SK-N-SH (cell line): Measurements from ENCODE around the gene ANK2. TPM values are rescaled to one million over a fixed set of nuclear protein-coding genes. Genes with fewer than 3 reads are reported as not detected.

Source experiments
- CTCF ChIA-PET: fragments of 300-600, 350-600 bp; formaldehyde crosslinking; extraction: SDS; loops from one replicate; lab custom pipeline; 2021; lab: Yijun Ruan, JAX
- POLR2A ChIA-PET: fragments of 350-600 bp; sonication (Branson Sonifier 250); formaldehyde crosslinking; extraction: SDS; loops from one replicate; lab custom pipeline; 2020; ENCODE audit warnings: antibody characterized with exemption, inconsistent platforms; lab: Yijun Ruan, JAX
- DNase-seq: peaks from one replicate; pipeline ENCODE4 v3.0.0; 2012
- H2AFZ ChIP-seq: fragments of 200-600 bp; sonication (generic); 2 replicates; pipeline ENCODE4 v1.8.1; 2016; ENCODE audit warnings: antibody characterized with exemption, mild to moderate bottlenecking, low read depth
- H3F3A ChIP-seq: fragments of 200-600 bp; sonication (generic); replicated peaks from 2 replicates; pipeline ENCODE3; 2016; ENCODE audit warnings: antibody characterized with exemption, mild to moderate bottlenecking; ENCODE audit not compliant: insufficient read depth
- H3K27ac ChIP-seq, 2 experiments: fragments of 200-500 bp in 1 of 2; fragments of 200-600 bp in 1 of 2; sonication (Bioruptor generic) in 1 of 2; sonication (generic), shearing (Covaris generic) in 1 of 2; 2 replicates each; pipeline versions ENCODE4 v1.5.1 to v1.6.1; 2014 to 2016; ENCODE audit warnings: low read depth in 2 of 2, inconsistent platforms in 1 of 2, low read length in 1 of 2, mild to moderate bottlenecking in 1 of 2, mixed read lengths in 1 of 2
- H3K27me3 ChIP-seq: fragments of 200-600 bp; sonication (generic), shearing (Covaris generic); 2 replicates; pipeline ENCODE4 v1.6.1; 2016; ENCODE audit warnings: mixed run types; ENCODE audit not compliant: insufficient read depth
- H3K36me3 ChIP-seq, 2 experiments: fragments of 200-500 bp in 1 of 2; fragments of 200-600 bp in 1 of 2; sonication (Bioruptor generic) in 1 of 2; sonication (generic) in 1 of 2; replicated peaks in 1 of 2; 2 replicates each; pipeline versions ENCODE3 to v1.5.1; 2014 to 2016; ENCODE audit warnings: low read length in 1 of 2, mild to moderate bottlenecking in 1 of 2; ENCODE audit not compliant: insufficient read depth in 2 of 2, control insufficient read depth in 1 of 2
- H3K4me1 ChIP-seq, 2 experiments: fragments of 200-500 bp in 1 of 2; fragments of 200-600 bp in 1 of 2; sonication (Bioruptor generic) in 1 of 2; sonication (generic), shearing (Covaris generic) in 1 of 2; 2 replicates each; pipeline versions ENCODE4 v1.5.1 to v1.6.1; 2014 to 2016; ENCODE audit warnings: low read depth in 1 of 2, low read length in 1 of 2, mixed run types in 1 of 2; ENCODE audit not compliant: insufficient read depth in 2 of 2, control insufficient read depth in 1 of 2
- H3K4me2 ChIP-seq: fragments of 200-600 bp; sonication (generic), shearing (Covaris generic); 2 replicates; pipeline ENCODE4 v1.6.1; 2017; ENCODE audit warnings: mixed run types
- H3K4me3 ChIP-seq, 2 experiments: fragments of 200-500 bp in 1 of 2; fragments of 200-600 bp in 1 of 2; sonication (Bioruptor generic) in 1 of 2; sonication (generic), shearing (Covaris generic) in 1 of 2; 2 replicates each; pipeline versions ENCODE4 v1.5.1 to v1.8.1; 2014 to 2016; ENCODE audit warnings: low read depth in 2 of 2, inconsistent platforms in 1 of 2, low read length in 1 of 2, mild to moderate bottlenecking in 1 of 2, mixed read lengths in 1 of 2, moderate library complexity in 1 of 2
- H3K79me2 ChIP-seq: fragments of 200-600 bp; sonication (generic); 2 replicates; pipeline ENCODE4 v1.8.1; 2017; ENCODE audit warnings: mild to moderate bottlenecking; ENCODE audit not compliant: insufficient read depth
- H3K9ac ChIP-seq: fragments of 200-600 bp; sonication (generic); 2 replicates; pipeline ENCODE4 v1.6.1; 2017; ENCODE audit warnings: mixed run types
- H3K9me2 ChIP-seq: fragments of 200-600 bp; sonication (generic); 2 replicates; pipeline ENCODE4 v1.6.1; 2017; ENCODE audit warnings: mixed run types
- H3K9me3 ChIP-seq: fragments of 200-600 bp; sonication (generic); 2 replicates; pipeline ENCODE4 v1.6.1; 2017; ENCODE audit warnings: mixed run types, mild to moderate bottlenecking, moderate library complexity
- H4K20me1 ChIP-seq: fragments of 200-600 bp; sonication (generic); 2 replicates; pipeline ENCODE4 v1.6.1; 2017; ENCODE audit warnings: mild to moderate bottlenecking, mixed run types; ENCODE audit not compliant: insufficient read depth
- CHD2 ChIP-seq: fragments of 150-350 bp; IDR thresholded peaks from 2 replicates; pipeline ENCODE4 v1.6.1; 2018; ENCODE audit warnings: low read length; ENCODE audit not compliant: partially characterized antibody
- ELF1 ChIP-seq: IDR thresholded peaks from 2 replicates; pipeline ENCODE4 v1.4.0; 2012
- EP300 ChIP-seq, 2 experiments: IDR thresholded peaks; 2 replicates each; pipeline versions ENCODE4 v1.4.0 to v1.6.1; 2012; ENCODE audit warnings: borderline replicate concordance in 1 of 2, low read depth in 1 of 2, low read length in 1 of 2
- EZH2phosphoT487 ChIP-seq: fragments of 200-600 bp; sonication (generic); IDR thresholded peaks from 2 replicates; pipeline ENCODE4 v1.6.1; 2017; ENCODE audit warnings: low read depth, mixed run types, mild to moderate bottlenecking, antibody characterized with exemption, moderate library complexity, borderline replicate concordance
- GABPA ChIP-seq: IDR thresholded peaks from 2 replicates; pipeline ENCODE4 v1.4.0; 2012; ENCODE audit warnings: low read depth, mild to moderate bottlenecking
- GATA2 ChIP-seq: sonication (generic); formaldehyde crosslinking; IDR thresholded peaks from 2 replicates; pipeline ENCODE4 v1.5.0; 2020; ENCODE audit warnings: mild to moderate bottlenecking, missing genetic modification reagents
- MAX ChIP-seq: IDR thresholded peaks from 2 replicates; pipeline ENCODE4 v1.4.0; 2012; ENCODE audit warnings: low read depth
- MEF2A ChIP-seq: IDR thresholded peaks from 2 replicates; pipeline ENCODE4 v1.4.0; 2012; ENCODE audit warnings: low read depth, borderline replicate concordance
- NFIC ChIP-seq: IDR thresholded peaks from 2 replicates; pipeline ENCODE4 v1.4.0; 2012; ENCODE audit warnings: borderline replicate concordance
- POLR2AphosphoS5 ChIP-seq: IDR thresholded peaks from 2 replicates; pipeline ENCODE4 v1.6.1; 2012; ENCODE audit warnings: low read depth, low read length
- RXRA ChIP-seq: IDR thresholded peaks from 2 replicates; pipeline ENCODE4 v1.4.0; 2012; ENCODE audit warnings: low read depth, mild to moderate bottlenecking, borderline replicate concordance
- SIN3A ChIP-seq: IDR thresholded peaks from 2 replicates; pipeline ENCODE4 v1.6.1; 2012; ENCODE audit warnings: low read depth, mild to moderate bottlenecking, low read length, moderate library complexity, borderline replicate concordance
- TCF12 ChIP-seq: IDR thresholded peaks from 2 replicates; pipeline ENCODE4 v1.4.0; 2012
- TEAD4 ChIP-seq: IDR thresholded peaks from 2 replicates; pipeline ENCODE4 v1.4.0; 2012; ENCODE audit warnings: mild to moderate bottlenecking, borderline replicate concordance; ENCODE audit not compliant: insufficient read depth
- YY1 ChIP-seq: IDR thresholded peaks from 2 replicates; pipeline ENCODE4 v1.4.0; 2012; ENCODE audit warnings: low read depth, mild to moderate bottlenecking
- ZBTB33 ChIP-seq: IDR thresholded peaks from 2 replicates; pipeline ENCODE4 v1.4.0; 2012; ENCODE audit warnings: low read depth, borderline replicate concordance
- polyA plus RNA-seq, 3 experiments: library from polyadenylated mRNA; depleted of rRNA; stranded (reverse); fragments of >200 nt; gene quantifications; 2 replicates each; pipeline ENCODE4 v1.2.3, GENCODE V29; 2012
- TF ChIP-seq, protein P1 (sequence below): IDR thresholded peaks from 2 replicates; pipeline ENCODE4 v1.6.1; 2012; ENCODE audit warnings: mild to moderate bottlenecking, low read depth, low read length, moderate library complexity
- TF ChIP-seq, protein P2 (sequence below): fragments of 200-600 bp; sonication (generic); IDR thresholded peaks from 2 replicates; pipeline ENCODE4 v1.6.1; 2017; ENCODE audit warnings: antibody characterized with exemption, mild to moderate bottlenecking, moderate library complexity

Gene ANK2
- polyA plus RNA-seq, 1 of the 3 experiments (the other 2 are of a cell fraction): 0.69 TPM

DNA sequence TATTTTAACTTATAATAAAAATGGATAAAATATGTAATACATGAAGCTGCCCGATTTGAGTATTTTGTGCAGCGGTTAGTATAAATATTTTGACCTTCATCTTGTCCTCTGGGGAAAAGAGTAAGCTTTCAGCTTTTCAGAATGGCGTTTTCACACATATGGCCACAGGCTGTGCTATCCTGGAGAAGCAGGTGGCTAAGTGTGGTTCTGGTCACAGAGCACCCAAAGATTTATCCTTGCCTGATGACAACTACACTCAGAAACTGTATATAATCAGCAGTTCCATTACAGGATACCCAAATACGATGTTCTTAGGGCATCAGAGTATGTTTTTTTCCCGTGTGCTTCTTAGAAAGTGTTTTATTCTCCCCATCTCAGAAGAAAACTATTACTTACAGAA lies 42.3 kb upstream of the ANK2 start (continued):
- TF ChIP-seq, protein P1, sequence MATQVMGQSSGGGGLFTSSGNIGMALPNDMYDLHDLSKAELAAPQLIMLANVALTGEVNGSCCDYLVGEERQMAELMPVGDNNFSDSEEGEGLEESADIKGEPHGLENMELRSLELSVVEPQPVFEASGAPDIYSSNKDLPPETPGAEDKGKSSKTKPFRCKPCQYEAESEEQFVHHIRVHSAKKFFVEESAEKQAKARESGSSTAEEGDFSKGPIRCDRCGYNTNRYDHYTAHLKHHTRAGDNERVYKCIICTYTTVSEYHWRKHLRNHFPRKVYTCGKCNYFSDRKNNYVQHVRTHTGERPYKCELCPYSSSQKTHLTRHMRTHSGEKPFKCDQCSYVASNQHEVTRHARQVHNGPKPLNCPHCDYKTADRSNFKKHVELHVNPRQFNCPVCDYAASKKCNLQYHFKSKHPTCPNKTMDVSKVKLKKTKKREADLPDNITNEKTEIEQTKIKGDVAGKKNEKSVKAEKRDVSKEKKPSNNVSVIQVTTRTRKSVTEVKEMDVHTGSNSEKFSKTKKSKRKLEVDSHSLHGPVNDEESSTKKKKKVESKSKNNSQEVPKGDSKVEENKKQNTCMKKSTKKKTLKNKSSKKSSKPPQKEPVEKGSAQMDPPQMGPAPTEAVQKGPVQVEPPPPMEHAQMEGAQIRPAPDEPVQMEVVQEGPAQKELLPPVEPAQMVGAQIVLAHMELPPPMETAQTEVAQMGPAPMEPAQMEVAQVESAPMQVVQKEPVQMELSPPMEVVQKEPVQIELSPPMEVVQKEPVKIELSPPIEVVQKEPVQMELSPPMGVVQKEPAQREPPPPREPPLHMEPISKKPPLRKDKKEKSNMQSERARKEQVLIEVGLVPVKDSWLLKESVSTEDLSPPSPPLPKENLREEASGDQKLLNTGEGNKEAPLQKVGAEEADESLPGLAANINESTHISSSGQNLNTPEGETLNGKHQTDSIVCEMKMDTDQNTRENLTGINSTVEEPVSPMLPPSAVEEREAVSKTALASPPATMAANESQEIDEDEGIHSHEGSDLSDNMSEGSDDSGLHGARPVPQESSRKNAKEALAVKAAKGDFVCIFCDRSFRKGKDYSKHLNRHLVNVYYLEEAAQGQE: no peak
- TF ChIP-seq GABPA (no peak), MEF2A (no peak), ELF1 (no peak), MAX (no peak), TCF12 (no peak), SIN3A (no peak), YY1 (no peak), CHD2 (no peak), EP300 (IDR thresholded peaks at IDR 0.05; ENCODE audit: borderline replicate concordance in 1 of 2, low read depth in 1 of 2, low read length in 1 of 2) (no peak), NFIC (no peak), EZH2phosphoT487 (no peak)
- TF ChIP-seq, all 33 proteins: peak for 0

DNA sequence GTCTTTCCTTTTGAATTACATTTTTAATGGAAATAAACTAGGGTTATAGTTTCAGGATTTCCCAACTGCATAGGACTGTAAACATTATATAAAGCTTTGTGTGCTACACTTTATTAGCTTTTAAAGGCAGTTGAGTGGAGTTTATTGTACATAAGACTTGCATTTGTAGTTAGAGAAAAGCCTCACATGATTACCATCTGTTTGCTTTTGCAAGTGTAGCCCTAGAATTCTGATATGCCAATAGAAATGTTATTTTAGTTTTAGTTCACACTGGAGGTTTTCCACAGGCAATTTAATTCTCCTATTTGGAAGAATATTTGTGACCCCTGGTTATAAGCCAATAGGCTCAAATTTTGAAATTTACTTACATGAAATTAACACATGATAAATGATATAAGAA lies 41.3 kb upstream of the ANK2 start:
- DNase-seq: no peak
- TF ChIP-seq POLR2AphosphoS5 (no peak), YY1 (no peak), ZBTB33 (no peak), TCF12 (no peak), TEAD4 (no peak), GATA2 (no peak), RXRA (no peak)
- TF ChIP-seq, protein P1: no peak
- TF ChIP-seq, protein P2, sequence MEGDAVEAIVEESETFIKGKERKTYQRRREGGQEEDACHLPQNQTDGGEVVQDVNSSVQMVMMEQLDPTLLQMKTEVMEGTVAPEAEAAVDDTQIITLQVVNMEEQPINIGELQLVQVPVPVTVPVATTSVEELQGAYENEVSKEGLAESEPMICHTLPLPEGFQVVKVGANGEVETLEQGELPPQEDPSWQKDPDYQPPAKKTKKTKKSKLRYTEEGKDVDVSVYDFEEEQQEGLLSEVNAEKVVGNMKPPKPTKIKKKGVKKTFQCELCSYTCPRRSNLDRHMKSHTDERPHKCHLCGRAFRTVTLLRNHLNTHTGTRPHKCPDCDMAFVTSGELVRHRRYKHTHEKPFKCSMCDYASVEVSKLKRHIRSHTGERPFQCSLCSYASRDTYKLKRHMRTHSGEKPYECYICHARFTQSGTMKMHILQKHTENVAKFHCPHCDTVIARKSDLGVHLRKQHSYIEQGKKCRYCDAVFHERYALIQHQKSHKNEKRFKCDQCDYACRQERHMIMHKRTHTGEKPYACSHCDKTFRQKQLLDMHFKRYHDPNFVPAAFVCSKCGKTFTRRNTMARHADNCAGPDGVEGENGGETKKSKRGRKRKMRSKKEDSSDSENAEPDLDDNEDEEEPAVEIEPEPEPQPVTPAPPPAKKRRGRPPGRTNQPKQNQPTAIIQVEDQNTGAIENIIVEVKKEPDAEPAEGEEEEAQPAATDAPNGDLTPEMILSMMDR: no peak
- H3K4me3 ChIP-seq: no peak overlapping the region
- no peak overlapping the region for H2AFZ ChIP-seq
- H3K9me3 ChIP-seq: no peaks in the 10 kb centered on the region
- H3K4me1 ChIP-seq: peaks cover 0 to 19% of the 10 kb centered on the region in 2 experiments; a peak in 2 of 4 replicates
- H3F3A ChIP-seq: no peaks in the 10 kb centered on the region
- no peak overlapping the region for H3K4me2 ChIP-seq
- no peak overlapping the region for H3K27ac ChIP-seq
- ChIA-PET POLR2A (interaction anchor here (0.6 to 0.7 kb wide), 2 partner anchors 10 to 191 kb away, joined by 3 to 4 read pairs; no protein-coding TSS in a partner anchor), CTCF (interaction anchor here (0.8 kb wide), 1 partner anchor 26 kb away, joined by 3 read pairs; no protein-coding TSS in a partner anchor)
- no peaks in the 10 kb centered on the region for H4K20me1 ChIP-seq
- no peaks in the 10 kb centered on the region for H3K36me3 ChIP-seq
- H3K9ac ChIP-seq: no peak overlapping the region
- H3K9me2 ChIP-seq: no peaks in the 10 kb centered on the region
- no peaks in the 10 kb centered on the region for H3K79me2 ChIP-seq
- no peaks in the 10 kb centered on the region for H3K27me3 ChIP-seq
